ENCODE data around the gene CELF4.

Gene CELF4

DNA sequence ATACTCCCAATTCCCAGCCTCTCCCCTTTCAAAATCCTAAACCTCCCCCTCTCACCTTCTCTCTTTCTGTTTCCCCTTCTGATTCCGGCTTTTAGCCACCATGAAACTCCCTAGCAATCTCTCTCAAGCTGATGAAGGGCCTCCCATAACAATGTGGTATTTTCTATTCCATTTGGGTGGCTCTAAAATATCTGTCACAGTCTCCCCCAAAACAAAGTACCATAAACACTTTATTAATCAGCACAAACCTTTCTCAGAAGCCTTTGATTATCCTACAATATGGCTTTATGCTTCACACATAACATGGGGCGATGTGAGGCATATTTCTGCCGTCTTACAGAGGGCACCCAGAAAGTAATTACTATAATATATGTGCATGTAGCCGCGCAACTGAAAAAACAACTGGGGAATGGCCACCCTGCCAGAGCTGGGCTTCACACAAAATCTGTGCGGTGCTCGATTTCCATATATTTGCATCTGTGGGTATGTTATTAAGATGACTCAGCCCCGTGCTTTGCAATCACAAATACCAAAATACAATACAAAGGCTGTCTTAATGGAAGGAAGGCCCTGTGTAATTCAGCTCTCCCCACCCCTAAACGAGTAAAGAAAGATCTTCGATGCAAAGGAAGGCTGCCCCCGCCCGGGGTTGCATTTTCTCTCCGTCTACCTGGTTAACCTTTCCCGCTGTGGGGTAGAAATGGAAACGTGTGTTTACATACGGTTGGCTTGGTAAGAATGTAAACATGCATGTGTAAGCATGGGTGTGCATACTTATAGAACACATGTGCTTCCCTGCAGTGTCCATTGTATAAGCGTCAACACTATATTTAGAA lies 81.4 kb downstream of the CELF4 start:
- TF ChIP-seq, protein P1, sequence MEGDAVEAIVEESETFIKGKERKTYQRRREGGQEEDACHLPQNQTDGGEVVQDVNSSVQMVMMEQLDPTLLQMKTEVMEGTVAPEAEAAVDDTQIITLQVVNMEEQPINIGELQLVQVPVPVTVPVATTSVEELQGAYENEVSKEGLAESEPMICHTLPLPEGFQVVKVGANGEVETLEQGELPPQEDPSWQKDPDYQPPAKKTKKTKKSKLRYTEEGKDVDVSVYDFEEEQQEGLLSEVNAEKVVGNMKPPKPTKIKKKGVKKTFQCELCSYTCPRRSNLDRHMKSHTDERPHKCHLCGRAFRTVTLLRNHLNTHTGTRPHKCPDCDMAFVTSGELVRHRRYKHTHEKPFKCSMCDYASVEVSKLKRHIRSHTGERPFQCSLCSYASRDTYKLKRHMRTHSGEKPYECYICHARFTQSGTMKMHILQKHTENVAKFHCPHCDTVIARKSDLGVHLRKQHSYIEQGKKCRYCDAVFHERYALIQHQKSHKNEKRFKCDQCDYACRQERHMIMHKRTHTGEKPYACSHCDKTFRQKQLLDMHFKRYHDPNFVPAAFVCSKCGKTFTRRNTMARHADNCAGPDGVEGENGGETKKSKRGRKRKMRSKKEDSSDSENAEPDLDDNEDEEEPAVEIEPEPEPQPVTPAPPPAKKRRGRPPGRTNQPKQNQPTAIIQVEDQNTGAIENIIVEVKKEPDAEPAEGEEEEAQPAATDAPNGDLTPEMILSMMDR (IDR thresholded peaks at IDR 0.05; ENCODE audit: insufficient read depth, missing control alignments) = no peak
- peak; percentile 48 for FAIRE-seq
- DNase-seq (ENCODE audit: insufficient read length, low spot score) = no peak

GRCh38 chr18:37483221-37483971 lies 82.2 kb downstream of the CELF4 start:
- TF ChIP-seq, protein P1 (IDR thresholded peaks at IDR 0.05; ENCODE audit: insufficient read depth, missing control alignments) = no peak
- peak; percentile 93 for FAIRE-seq
- peak; percentile 80 for DNase-seq (ENCODE audit: insufficient read length, low spot score)

DNA sequence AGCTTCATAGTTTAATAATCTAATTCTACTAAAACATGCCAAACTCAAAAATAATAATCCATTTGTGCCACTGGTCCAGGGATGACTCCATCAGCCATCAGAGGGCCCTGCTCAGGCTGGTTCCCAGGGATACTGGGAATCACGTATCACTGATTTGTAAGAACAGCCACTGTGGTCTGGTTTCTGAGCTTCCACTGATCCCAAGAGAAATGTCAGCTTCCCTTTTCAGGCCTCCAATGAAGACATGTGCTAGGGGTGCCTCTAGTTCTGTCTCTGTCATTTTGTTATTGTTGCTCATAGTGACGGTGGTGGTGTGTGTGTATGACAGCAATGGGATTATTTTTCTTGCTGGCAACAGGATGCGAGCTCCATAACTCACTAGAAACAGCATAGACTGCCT lies 83.2 kb downstream of the CELF4 start:
- TF ChIP-seq, protein P1 (IDR thresholded peaks at IDR 0.05; ENCODE audit: insufficient read depth, missing control alignments) = no peak
- no peak for DNase-seq (ENCODE audit: insufficient read length, low spot score)
- FAIRE-seq = peak; percentile 85

DNA sequence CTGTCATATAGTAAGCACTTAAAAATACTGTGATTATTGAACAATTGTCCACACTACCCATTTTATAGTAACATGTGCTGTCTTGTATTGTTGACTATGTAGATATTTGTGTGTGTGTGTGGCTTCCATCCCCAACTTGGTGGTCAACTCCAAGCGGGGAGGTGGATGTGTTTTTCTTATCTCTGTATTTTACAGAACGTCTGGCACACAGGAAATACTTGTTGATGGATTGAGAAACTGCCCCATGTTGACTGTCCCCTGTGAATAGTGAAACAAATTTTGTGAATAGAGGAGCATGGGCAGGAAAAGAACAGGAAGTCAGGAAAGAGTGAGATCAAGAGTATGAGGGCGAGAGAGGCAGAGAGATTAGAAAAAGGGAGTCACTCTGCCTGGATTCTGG lies 83.6 kb downstream of the CELF4 start:
- TF ChIP-seq, protein P1 (IDR thresholded peaks at IDR 0.05; ENCODE audit: insufficient read depth, missing control alignments) = no peak
- DNase-seq (ENCODE audit: insufficient read length, low spot score) (no peak), FAIRE-seq (no peak)

- TF ChIP-seq, protein P1 (IDR thresholded peaks at IDR 0.05; ENCODE audit: insufficient read depth, missing control alignments) = no peak
- no peak for DNase-seq (ENCODE audit: insufficient read length, low spot score)
- no peak for FAIRE-seq
These were observed 84.1 kb downstream of the CELF4 start for GRCh38 chr18:37481491-37481890.

DNA sequence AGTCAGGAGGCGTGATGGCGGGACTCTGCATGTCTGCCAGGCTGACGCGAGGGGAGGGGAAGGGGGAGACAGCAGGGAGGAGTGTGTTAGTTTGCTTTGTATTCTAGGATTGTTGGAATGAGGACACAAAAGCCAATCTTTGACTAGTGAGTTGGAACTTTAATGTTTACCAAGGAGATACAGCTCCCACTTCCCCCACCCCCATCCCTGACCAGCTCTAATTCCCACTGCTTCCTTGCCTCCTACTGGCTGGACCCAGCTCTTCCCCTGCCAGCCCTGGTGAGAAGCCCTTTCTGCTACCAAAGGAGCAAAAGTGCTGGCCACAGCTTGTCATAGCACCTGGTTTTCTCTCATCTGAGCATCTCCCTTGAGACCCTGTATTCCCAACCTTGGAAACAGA lies 84.5 kb downstream of the CELF4 start:
- FAIRE-seq (peak; percentile 29), DNase-seq (ENCODE audit: insufficient read length, low spot score) (no peak)
- TF ChIP-seq, protein P1 (IDR thresholded peaks at IDR 0.05; ENCODE audit: insufficient read depth, missing control alignments) = no peak

All from D721Med (cell line).